HG03097 (cell line): ENCODE data around the gene NALCN.

Experiments
- ATAC-seq: cut with Tn5 transposase; IDR thresholded peaks from one replicate; pipeline ENCODE4 v1.9.1; 2021; ENCODE audit not compliant: unreplicated experiment, low FRiP score

NALCN gene

DNA sequence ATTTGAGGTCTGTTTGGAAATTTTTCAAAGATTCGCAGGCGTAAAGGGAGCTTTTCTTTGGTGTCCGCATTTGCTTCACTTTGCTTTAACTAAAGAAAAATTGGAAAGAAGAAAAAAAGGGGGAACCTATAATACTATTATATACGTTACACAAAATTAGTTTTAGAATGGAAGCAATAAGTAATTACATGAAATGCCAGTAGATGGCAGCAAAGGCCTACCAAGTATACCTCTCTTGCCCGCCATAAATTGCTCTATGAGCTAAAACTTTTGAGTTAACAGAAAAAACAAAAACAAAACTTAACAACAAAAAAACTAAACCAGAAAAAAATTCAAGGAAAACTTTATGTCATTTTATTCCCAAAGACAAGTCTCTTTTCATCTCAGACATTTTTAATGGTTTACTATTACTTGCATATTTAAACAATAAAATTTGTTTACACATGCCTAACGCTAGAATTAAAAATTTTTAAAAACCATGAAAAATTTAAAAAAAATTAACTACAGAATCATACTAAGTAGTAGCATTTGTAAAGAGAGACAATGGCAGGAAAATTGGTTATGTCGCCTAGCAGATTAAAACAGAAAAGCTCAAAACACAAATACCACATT lies 271.4 kb downstream of the NALCN start:
- peak; percentile 70 for ATAC-seq

DNA sequence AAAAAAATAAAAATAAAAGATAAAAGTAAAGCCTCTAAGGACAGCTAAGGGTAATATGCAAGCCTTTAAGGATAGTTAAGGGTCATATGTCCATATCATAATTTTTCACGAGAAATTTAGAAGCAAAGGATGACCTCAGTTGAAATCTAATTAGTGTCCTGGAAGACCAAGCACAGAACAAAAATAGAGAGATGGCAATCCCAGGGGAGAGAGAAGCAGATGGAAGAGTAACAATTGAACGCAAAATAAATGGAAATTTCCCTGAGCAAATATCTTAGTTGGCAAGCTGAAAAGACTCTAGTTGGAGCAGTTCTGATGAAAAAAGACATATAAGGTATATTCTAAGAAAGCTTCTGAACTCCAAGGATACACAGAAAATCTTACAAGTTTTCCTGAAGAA lies 275.4 kb downstream of the NALCN start:
- no peak for ATAC-seq

GRCh38 chr13:101140087-101140770 lies 276.1 kb downstream of the NALCN start:
- no peak for ATAC-seq

DNA sequence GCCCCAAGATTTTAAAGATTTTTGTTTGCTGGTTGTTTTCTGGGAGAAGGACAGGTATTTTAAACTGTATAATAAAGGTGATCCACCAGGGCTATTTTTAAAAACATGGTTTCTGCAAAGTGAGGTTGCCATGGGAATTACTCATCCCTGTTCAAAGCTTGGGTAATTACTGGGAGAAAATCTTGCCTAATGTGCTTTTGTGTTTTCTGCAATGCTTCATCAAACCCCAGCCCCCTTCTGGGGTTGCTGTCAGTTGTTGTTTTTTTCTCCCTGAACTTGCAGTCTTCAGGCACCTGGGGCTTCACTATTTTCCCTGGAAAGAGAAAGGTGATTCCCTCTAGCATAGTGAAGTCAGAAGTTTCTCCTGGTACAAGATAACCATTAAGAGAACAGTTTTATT lies 277.2 kb downstream of the NALCN start:
- ATAC-seq: no peak

- no peak for ATAC-seq
Measured at GRCh38 chr13:101127741-101128353, 288.5 kb downstream of the NALCN start.

DNA sequence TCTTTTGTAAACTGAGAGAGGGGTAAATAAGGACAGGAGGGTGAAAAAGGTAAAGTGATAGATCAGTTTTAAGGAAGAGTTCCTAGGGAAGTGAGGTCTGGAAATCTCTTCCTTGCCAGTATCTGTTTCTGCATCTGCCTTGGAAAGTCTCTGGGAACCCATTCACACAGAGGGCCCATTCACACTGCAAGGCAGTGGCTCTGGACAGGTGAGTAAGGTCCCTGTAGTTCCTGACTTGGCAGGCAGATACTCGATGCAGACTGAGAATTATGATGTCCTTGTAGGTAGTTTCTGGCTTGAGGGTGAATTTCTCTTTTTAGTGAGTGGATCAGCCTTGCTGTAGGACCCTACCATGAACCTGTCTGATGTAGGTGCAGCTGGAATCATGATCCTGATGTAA lies 293.3 kb downstream of the NALCN start:
- ATAC-seq: no peak

DNA sequence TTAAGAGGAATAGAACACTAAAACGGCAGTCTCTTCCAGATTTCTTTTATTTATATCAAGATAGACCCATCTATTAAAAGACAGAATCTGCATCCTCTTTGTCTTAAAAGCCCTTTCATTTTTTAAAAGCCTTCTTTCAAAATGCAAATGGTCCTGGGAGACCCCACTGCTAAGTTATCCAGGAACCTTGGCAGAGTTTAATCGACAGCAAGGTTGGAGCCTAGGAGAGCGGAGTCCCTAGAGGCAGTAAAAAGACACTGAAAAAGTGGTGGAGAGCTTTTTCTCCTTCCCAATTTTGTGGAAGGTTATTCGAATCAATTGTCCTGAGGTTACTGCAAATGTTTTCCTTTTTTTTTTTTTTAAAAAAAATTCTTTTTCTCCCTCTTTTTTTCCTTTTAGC lies 294.7 kb downstream of the NALCN start:
- ATAC-seq: no peak

- ATAC-seq: no peak
Measured at GRCh38 chr13:101120007-101120406, 296.3 kb downstream of the NALCN start.

DNA sequence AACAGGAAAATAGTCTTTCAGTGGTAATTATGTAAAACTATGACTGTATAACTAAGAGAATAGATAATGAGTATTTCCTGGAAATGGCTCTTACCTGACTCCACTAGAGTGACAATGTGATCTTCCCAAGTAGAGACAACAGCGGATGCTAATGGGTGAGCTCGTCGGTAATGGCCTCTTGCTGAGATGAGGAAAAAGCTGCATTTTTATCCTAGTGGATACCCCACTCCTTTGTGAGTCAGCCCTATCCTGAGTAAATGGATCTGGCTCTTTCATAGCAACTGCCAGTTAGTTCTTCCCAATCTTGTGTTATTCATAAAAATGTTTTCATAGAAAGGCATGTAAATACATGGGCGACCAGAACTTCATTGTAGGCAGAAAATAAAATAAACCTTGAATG lies 299.5 kb downstream of the NALCN start:
- no peak for ATAC-seq

GRCh38 chr13:101116341-101116740 lies 300.0 kb downstream of the NALCN start:
- no peak for ATAC-seq

DNA sequence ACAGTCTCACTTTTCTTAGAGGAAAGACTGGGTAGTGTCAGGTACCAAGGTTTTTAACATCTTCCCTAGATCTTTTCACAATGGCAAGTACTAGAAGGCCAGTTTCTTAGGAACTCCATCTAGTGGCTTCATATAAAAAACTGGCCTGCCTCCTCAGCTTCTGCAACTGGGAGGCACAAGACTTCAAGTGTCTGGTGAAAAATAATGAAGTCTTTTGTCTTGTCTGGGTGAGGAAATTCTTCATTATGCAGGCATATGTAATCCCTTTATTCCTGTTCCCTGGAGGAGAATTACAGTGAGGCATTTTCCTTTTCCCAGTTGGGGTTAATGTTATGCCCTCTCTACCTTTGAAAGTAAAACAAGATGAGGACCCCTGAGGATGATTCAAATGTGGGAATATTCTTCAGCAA lies 300.5 kb downstream of the NALCN start:
- ATAC-seq: no peak

- ATAC-seq: no peak
Measured at GRCh38 chr13:101111894-101112293, 304.4 kb downstream of the NALCN start.

- no peak for ATAC-seq
Measured at GRCh38 chr13:101109005-101109404, 307.3 kb downstream of the NALCN start.

- no peak for ATAC-seq
Measured at GRCh38 chr13:101098873-101099272, 317.4 kb downstream of the NALCN start.

DNA sequence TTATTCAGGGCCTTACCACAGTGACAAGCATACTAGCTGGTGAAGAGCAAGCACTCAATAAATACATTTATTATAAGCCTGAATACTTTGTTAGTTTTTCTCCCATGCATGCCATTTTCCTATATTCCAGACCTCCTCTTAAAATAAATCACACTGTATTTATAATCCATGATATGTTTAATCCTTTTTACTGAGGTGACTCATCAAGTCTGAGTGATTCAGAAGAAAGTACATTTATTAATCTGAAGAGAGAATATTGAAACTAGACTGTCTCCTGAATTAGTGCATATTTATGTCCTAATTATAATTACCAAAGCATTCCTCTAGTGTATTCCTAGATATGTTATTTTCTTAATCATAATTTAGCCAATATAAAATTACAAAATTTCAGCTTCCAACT lies 323.3 kb downstream of the NALCN start:
- no peak for ATAC-seq

- no peak for ATAC-seq
Measured at GRCh38 chr13:101090287-101090686, 326.0 kb downstream of the NALCN start.

GRCh38 chr13:101085551-101085950 lies 330.8 kb downstream of the NALCN start:
- ATAC-seq: no peak

- no peak for ATAC-seq
Measured at GRCh38 chr13:101082441-101082840, 333.9 kb downstream of the NALCN start.

GRCh38 chr13:101080616-101081015 lies 335.7 kb downstream of the NALCN start:
- no peak for ATAC-seq

- ATAC-seq: no peak
Measured at GRCh38 chr13:101065329-101065728, 351.0 kb downstream of the NALCN start.

GRCh38 chr13:101059793-101060192 lies 356.5 kb downstream of the NALCN start:
- no peak for ATAC-seq

- no peak for ATAC-seq
Measured at GRCh38 chr13:101058841-101059240, 357.5 kb downstream of the NALCN start.
